Endothelial cell of umbilical vein (primary cell): ENCODE results near the gene TRMT11.
A peak's percentile ranks its signal among the peaks of the same experiment; 100 is the strongest.

ENCODE experiments used
- EZH2 ChIP-seq: IDR thresholded peaks from 2 replicates; pipeline ENCODE4 v1.6.1; 2012; ENCODE audit warnings: borderline replicate concordance, low read depth, mild to moderate bottlenecking, moderate library complexity, low read length, inconsistent platforms; ENCODE audit not compliant: severe bottlenecking
- GATA2 ChIP-seq: IDR thresholded peaks from 2 replicates; pipeline ENCODE4 v1.7.0; 2011; ENCODE audit warnings: low read depth, mild to moderate bottlenecking, moderate library complexity, mixed read lengths, low read length; ENCODE audit not compliant: insufficient read length, insufficient read depth
- JUN ChIP-seq: IDR thresholded peaks from 2 replicates; pipeline ENCODE4 v1.6.1; 2011; ENCODE audit warnings: borderline replicate concordance, low read depth; ENCODE audit not compliant: insufficient read length, insufficient read depth
- POLR2A ChIP-seq: IDR thresholded peaks from 2 replicates; pipeline ENCODE4 v1.6.1; 2012; ENCODE audit warnings: low read depth, mild to moderate bottlenecking, control low read depth, low read length
- POLR2AphosphoS5 ChIP-seq: IDR thresholded peaks from 2 replicates; pipeline ENCODE4 v1.6.1; 2012; ENCODE audit warnings: low read depth, mild to moderate bottlenecking, control low read depth, low read length, moderate library complexity; ENCODE audit not compliant: insufficient read depth
- TF ChIP-seq, protein P1 (sequence below), 2 donors: IDR thresholded peaks; 1 replicate in 1 of 2; 2 replicates in 1 of 2; pipeline ENCODE4 v1.5.1; 2011; ENCODE audit warnings: low read length in 2 of 2, mild to moderate bottlenecking in 2 of 2, moderate library complexity in 2 of 2, control low read depth in 1 of 2, inconsistent platforms in 1 of 2, low read depth in 1 of 2; ENCODE audit not compliant: insufficient read depth in 1 of 2; ENCODE audit errors: extremely low read depth in 1 of 2
- TF ChIP-seq, protein P2 (sequence below): IDR thresholded peaks from 2 replicates; pipeline ENCODE4 v1.6.1; 2011; ENCODE audit not compliant: insufficient read depth, insufficient read length

DNA sequence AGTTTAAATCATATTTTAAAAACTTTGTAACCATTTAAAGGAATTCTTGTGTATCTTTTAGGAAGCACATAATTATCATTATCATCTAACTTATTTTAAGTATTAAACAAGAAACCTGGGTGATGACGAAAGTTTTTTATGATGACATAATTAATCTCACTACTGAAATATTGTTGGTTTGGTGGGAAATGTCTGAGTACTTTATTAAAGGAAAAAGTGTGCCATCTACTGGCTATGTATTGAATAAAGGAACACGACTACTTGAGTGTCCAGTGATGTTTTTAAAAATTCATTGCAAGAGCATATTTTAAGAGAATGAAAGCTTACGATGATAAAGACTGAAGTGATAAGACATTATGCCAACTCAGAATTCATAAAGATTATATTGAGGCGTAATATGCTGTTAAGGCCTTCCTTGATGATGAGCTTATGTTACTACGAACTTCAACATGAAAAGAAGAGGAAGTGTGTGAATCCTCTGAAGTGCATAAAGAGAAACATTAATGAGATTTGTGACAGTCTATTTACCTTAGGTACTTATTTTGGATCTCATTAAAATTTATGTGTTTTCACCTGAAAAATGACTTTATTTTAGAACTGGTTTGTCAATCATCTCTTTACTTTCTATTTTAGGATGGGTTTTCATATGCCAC lies 12.0 kb upstream of the TRMT11 start:
- TF ChIP-seq, protein P1, sequence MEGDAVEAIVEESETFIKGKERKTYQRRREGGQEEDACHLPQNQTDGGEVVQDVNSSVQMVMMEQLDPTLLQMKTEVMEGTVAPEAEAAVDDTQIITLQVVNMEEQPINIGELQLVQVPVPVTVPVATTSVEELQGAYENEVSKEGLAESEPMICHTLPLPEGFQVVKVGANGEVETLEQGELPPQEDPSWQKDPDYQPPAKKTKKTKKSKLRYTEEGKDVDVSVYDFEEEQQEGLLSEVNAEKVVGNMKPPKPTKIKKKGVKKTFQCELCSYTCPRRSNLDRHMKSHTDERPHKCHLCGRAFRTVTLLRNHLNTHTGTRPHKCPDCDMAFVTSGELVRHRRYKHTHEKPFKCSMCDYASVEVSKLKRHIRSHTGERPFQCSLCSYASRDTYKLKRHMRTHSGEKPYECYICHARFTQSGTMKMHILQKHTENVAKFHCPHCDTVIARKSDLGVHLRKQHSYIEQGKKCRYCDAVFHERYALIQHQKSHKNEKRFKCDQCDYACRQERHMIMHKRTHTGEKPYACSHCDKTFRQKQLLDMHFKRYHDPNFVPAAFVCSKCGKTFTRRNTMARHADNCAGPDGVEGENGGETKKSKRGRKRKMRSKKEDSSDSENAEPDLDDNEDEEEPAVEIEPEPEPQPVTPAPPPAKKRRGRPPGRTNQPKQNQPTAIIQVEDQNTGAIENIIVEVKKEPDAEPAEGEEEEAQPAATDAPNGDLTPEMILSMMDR (IDR thresholded peaks at IDR 0.05; ENCODE audit: extremely low read depth in 1 of 2, insufficient read depth in 1 of 2, low read depth in 1 of 2, low read length in 2 of 2), result peak; percentile 19 to 33
- TF ChIP-seq POLR2A (no peak), JUN (peak; percentile 13), POLR2AphosphoS5 (no peak), EZH2 (no peak), GATA2 (no peak)
- TF ChIP-seq, protein P2, sequence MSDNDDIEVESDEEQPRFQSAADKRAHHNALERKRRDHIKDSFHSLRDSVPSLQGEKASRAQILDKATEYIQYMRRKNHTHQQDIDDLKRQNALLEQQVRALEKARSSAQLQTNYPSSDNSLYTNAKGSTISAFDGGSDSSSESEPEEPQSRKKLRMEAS, result no peak
